Left lobe of liver (tissue), 2 donors: ENCODE measurements around the gene CCNT2. TPM values are rescaled to one million over a fixed set of nuclear protein-coding genes. Genes with fewer than 3 reads are reported as not detected.
A peak's percentile ranks its signal among the peaks of the same experiment; 100 is the strongest.
"Not testable (repeated sequence)": the region's sequence is repeated elsewhere in the genome, so short reads cannot be mapped to it uniquely, and the experiment has no call there.

ENCODE experiments used
- ATAC-seq: fragments of 200-7000 bp; cut with Tn5 transposase; one replicate; pipeline ENCODE4 v1.9.1; 2020; ENCODE audit warnings: mild to moderate bottlenecking, moderate library complexity
- DNase-seq: peaks from one replicate; pipeline ENCODE4 v3.0.0-alpha.2; 2020; ENCODE audit warnings: low spot score
- total RNA-seq: library from RNA; stranded (reverse); gene quantifications from one replicate; pipeline ENCODE4 v1.2.1, GENCODE V29; 2021
- donor health status: DM: no; HTN: no; CAD: no; lungs with moderate emphysema.
- donor health status: DM: no; HTN: yes; CAD: no.

CCNT2 gene
- total RNA-seq, 1 donor from 2014 or later, result 19.5 TPM

DNA sequence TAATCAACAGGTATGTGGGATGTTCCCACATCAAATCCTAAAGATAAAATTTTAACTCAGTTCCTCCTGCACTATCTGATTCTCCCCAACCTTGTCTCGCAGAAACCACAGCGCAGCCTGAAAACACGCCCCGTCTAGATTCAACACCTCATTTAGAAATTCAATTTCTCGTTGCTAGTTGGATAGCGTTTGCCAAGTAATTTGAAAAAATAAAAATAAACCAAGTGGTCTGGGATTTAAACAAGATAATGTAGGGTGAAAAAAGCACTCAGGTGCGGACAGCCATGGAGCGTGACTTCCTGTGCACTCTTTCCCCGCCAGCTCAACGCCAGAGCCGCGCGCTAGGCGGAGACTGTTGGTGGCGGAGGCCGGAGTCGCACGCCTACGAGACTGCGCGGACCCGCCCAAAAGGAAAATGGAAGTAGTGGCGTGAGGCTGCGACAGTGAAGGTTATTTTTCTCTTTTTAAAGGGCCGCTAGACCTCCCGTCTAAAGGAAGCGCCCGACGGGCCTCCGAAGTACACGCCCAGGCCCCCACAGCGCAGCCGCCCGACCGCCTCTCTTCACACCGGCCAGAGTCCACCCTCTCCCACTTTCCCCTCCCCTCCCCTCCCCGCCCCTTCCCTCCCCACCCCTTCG, 615 bp upstream of the CCNT2 start:
- ATAC-seq (peak; percentile 75), DNase-seq (no peak)

DNA sequence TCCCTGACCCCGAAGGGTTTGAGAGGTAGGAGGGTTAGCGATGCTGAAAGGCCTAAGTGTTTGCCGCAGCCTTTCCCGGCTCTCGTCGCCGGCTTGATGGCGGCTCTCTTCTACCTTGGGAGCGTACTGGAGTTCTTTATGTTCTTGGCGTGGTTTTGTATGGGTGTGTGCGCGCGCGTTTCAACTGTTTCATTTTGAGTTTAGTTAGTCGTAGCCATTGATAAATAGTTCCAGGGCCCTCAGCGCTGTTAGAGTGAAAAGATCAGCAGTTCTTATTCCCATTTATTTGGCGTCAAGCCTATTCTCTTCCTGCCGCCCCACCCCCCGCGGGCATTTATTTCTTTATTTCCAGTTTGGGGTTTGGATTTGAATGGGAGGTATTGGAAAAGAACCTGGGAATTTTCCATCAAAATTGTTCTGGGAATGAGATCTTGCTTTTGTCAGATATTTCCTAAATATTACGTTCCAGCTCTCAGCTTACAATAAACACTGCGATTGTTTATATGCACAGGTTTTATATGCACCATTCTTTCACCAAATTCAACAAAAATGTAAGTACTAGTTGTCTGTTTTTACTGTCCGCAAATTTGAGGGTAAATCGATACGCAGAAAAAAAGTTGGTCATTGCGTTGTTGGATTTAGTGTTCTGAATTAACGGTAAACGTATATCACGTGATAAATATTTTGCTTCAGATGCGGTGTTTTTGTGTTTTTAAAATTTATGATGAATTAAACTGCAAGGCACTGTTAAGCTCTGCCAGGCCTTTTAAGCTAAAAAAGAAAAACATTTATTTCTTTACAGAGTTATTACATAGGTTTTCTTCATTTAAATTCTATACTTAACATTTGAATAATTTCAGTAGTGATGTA, 954 bp downstream of the CCNT2 start:
- ATAC-seq, result peak; percentile 2
- peak; percentile 51 for DNase-seq

DNA sequence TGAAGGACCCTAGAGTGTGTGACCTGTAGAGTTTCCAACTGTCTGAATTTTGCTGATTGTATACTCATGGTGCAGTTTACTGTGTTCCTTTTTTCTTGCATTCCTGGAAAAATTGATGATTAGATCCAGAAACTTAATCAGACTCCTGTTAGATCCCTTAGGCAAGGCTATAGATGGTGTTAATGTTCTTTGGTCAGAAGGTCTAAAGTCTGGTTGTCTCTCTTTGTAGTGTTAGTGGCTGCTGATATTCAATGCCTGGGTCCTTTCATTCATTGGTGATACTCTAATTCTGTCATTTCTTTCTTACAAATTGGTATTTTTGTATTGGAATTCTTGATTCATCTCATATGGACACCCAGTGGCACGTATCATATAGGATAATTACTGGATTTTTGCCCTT, 6.3 kb downstream of the CCNT2 start:
- ATAC-seq (peak; percentile 82), DNase-seq (no peak)

DNA sequence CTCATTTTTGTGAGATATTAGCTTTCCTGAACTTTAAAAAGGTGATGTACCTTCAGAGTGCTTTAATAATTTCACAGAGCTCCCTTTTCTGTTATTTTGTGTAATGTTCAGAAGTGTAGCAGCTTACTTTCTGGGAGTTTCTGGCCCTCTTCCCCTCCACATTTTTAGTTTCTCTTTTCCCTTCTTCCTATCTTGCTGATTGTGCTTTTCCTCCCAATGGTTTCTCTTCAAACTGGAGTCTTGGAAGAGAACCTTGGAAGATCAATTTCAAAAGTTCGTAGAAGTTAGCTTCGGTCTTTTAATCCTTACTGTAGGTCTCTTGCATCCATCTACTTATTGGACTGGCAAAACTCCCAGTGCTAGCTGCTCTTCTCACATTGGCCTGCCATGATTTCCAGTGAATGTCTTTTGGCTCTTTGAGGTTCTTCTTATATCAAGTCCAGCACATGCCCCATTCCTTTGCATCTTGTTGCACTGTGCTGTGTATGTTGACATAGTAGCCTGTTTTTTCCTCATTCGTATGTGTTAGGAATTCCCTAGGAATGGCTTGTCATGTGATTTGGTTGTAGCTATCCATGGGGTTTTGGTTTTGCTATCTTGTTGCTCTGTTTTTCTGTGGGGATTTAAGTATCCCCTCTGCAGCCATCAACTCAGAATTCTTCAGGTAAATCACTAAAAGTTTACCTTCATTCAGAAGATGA, 7.8 kb downstream of the CCNT2 start:
- ATAC-seq (peak; percentile 23), DNase-seq (no peak)

DNA sequence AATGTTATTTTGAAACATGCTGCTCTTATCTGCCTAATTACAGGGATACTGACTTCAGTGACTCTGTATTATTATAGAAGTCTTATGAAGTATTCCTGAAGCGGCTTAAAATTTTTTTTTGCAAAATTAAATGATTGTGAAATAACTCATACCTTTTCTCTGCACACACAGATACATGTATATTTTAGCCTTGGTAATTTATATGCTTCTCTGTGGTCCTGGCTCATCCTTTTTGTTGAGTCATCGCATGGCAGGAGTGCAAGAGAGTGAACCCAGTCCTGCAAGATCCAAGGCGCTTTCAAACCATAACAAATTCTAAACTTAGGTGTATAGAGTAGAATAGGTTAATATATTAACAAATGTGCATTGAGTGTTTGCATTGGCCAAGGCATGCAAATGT, 8.6 kb downstream of the CCNT2 start:
- DNase-seq (no peak), ATAC-seq (peak; percentile 23)

DNA sequence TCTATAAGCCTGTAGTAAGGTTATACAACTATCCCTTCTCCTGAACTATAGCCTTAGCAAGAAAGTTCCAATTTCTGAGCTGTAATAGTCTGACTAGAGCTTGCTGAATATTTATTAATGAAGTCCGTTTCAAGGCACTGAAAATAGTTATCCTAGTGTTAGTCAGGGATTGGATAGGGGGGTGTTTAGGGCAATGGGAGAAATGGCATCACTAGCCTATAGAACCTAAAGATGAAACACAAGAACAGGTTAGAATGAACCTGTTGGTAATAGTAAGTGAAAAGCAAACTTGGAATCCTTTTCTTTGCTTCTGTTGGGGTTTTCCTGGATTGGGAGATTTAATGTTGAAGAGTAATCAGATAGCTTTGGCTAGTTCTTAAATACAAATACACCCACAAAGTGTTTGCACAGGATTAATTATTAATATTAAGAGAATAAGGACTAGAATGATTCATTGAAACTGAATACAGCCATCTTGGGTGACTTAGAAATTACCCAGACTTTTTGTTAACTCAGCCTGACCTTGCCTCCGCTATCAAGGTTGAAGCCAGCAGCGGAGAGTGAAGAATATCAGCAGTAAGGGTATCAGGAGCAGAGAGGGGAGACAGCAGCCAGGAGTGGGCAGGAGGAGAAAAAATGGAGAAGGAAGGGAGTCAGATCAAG, 14.4 kb downstream of the CCNT2 start:
- DNase-seq (no peak), ATAC-seq (peak; percentile 69)

DNA sequence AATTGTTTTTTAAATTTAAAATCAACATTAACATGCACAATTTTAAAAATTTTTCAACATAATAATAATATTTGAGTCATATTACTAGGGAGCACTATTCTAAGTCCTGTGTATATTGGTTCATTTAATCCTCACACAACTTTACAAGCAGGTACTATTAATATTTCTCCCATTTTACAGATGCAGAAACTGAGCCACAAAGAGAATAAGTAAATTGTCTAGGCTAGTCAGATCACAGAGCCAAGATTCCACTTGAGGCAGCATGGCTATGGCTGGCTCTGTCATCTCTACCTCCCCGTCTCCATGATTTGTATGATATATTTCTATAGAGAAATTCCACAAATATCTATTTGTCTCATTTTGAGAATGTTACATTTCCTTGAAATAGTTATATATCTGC, 15.1 kb downstream of the CCNT2 start:
- no peak for DNase-seq
- no peak for ATAC-seq

DNA sequence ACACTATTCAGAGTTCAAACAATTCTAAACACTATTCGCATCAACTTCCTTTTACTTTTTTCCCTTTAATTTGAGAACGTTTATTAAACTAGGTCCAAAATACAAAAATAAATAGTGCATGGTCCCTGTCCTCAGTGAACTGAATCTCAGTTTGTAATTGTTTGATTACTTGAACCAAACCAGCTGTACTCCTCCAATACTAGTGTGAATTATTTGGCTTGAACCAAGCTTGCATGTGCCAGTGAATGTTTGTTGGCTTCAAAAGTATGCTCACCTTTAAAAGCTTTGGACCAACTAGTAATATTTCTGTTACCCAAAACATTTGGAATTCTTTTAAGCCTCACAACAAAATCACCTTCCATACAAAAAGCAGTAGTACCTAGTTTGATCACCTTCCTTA, 15.5 kb downstream of the CCNT2 start:
- DNase-seq, result no peak
- ATAC-seq, result peak; percentile 79

DNA sequence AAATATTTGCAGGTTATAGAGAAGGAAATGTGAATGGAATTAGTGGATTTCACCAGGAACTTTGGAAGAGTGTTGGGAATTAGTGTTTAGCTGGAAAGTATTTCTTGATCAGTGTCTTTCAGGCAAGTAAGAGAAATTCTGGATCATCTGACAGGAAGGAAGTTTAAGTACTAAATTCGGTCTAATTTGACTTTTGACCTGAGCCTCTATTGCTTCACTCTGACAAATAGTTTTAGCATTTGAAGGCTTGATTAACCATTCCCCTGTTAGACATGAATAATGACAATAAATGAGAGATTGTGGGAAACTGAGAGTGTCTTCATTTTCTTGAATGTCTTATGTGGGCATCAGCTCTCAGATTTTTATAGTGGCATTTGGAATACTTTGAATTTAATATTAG, 16.0 kb downstream of the CCNT2 start:
- ATAC-seq (peak; percentile 56), DNase-seq (no peak)

DNA sequence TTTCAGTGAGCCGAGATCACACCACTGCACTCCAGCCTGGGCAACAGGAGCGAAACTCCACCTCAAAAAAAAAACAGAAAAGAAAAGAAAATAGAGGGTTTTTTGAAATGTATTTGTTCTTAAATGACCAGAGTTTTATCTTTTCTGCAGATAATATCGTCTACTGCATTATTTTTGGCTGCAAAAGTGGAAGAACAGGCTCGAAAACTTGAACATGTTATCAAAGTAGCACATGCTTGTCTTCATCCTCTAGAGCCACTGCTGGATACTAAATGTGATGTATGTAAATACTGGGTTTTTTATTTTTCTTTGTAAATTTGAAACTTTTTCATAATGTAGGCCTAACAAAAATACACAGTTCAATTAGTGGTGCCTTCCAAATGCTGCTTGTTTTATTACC, 18.1 kb downstream of the CCNT2 start:
- no peak for ATAC-seq
- DNase-seq, result no peak

DNA sequence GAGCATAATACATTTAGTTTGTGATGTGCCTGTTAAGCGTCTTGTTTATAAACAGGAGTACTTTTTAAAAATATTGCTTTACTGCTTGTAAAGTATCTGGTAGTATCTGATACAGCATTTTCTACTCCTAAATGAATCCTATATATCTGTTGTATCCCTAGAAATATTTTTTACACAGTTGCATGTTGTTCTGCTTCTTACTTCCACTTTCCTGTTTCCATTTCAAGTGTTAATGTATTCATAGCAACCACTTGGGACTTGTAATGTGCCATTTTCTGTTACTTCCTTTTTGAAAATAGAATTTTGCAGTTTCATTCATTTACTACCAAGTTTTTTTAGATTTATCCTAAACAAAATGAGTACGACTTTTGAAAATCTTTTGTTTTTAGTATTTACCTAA, 24.9 kb downstream of the CCNT2 start:
- DNase-seq (no peak), ATAC-seq (no peak)

DNA sequence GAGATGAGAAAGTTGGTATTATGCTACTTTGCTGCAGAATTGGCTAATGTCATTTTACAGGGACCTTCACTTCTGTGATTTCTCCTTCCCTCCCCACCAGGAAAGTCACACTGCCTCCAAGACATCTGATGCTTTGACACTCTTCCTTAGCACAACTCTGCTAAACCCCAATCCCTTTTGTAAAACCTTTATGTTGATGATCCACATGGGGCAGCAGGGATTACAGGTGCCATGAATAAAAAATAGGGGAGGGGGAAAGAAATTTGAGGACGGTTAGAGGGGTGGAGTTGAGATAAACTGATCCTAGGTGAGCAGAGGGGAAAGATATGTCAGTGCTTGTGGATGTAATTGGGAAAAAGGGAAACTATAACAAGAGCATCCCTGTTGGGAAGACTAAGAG, 26.4 kb downstream of the CCNT2 start:
- DNase-seq (no peak), ATAC-seq (no peak)

DNA sequence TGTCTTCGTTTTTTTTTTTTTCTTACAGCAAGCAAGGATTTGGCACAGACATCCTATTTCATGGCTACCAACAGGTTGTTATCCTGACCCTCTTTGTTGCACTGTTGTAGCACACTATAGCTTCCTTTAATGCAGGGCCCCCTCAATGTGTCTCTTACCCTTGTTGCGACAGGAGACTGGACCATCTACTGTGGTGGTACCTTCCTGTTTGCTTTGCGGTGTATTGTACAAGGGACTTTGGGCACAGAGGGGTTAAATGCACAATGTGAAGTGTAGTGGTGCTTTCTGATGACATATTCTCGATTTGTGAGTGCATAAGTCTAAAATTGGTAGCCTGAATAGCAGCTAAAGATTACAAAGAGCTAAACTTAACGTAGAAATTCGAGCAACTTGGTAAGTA, 27.5 kb downstream of the CCNT2 start:
- ATAC-seq, result no peak
- DNase-seq, result no peak

DNA sequence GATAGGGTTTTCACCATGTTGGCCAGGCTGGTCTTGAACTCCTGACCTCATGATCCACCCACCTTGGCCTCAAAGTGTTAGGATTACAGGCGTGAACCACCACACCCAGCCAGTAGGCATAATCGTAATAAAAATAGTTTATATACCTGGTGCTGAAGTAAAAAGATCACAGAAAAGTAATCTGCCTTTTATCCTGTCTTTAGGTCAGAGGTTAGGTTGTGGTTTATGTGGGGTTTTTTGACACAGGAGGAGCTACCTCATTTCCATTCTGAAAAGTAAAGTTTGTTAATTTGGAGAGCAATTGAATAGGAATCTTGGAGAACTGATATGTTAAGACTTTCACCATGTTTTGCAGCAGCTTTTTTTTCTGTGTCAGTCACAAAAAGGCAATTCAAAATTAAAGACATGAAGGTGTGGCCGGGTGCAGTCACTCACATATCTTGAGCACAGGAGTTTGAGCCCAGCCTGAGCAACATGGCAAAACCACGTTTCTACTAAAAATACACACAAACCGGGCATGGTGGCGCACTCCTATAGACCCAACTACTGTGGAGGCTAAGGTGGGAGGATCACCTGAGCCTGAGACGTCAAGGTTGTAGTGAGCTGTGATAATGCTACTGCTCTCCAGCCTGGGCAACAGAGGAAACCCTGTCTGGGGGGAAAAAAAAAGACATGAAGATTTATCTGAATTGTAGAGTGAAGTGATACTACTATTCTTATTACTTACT, 31.5 kb downstream of the CCNT2 start:
- ATAC-seq, result no peak
- no peak for DNase-seq

DNA sequence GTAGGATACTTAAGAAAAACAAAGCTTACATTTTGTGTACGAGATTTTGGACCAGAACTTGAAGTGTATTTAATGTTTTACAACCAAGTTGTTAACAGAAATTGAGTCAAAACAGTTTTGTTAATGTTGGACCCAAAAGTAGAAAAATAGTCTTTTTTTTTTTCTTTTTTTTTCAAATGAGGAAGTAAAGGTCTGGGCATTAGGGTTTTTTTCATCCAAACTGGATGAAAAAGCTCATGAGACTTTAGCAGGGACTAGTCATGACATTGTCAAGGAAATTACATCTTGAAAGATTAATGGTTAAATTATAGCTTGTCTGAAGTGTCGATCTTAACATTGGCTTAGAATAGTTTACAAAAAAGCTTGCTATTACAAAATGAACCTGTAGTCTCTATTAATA, 32.3 kb downstream of the CCNT2 start:
- ATAC-seq, result no peak
- no peak for DNase-seq

DNA sequence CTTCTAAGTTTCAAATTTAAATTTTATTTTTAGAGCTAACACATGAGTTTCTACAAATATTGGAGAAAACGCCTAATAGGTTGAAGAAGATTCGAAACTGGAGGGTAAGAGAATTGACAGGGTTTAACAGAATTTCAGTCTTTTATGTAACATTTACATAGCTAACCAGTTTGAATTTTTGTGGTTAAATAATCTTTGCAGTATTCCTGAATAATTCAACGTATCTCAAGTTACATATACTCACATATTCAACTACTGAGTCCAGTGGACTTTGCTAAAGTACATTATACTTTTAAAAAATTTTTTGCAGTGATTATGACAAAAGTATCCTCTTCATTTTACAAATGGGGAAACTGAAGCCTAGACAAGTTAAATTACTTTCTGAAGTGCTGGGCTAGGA, 34.0 kb downstream of the CCNT2 start:
- DNase-seq, result no peak
- no peak for ATAC-seq

DNA sequence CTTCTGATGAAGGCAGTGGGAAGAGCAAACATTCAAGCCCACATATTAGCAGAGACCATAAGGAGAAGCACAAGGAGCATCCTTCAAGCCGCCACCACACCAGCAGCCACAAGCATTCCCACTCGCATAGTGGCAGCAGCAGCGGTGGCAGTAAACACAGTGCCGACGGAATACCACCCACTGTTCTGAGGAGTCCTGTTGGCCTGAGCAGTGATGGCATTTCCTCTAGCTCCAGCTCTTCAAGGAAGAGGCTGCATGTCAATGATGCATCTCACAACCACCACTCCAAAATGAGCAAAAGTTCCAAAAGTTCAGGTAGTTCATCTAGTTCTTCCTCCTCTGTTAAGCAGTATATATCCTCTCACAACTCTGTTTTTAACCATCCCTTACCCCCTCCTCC, 35.4 kb downstream of the CCNT2 start:
- no peak for DNase-seq
- no peak for ATAC-seq

DNA sequence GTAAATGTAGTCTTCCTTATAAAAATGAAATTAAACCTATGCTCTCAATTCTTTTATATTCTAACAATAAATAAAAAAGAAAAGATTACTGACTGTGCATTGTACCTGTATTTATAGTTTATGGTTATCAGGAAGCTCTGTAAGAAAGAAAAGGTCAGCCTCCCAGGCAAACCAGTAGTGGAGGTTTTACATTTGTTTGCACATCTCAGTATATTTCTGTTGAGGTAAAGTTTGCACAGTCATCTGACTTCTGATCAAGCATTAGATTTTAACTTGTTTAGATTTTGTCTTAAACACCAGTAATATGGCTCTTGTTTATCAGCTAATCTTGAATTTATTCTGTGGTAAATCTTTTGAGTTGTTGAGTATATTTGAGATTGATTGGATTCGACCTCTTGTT, 37.1 kb downstream of the CCNT2 start:
- ATAC-seq (no peak), DNase-seq (no peak)

DNA sequence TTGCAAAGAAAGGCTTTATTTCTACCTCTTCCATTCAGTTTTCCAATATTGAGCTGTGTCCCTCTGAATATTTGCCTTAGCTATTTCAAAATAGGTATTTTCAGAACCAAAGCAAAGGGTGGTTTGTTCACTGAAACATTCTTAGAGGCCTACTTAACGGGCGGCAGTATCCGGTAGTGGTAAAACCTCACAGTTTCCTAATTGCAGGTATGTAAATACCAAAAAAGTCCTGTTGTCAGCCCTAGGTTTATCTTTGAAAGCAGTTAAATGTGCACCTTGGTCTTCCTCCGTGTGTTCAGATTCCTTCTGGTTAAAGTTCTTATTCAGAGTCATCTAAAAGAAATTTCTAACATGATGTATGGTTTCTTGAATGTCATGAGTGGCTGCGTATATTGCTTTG, 38.9 kb downstream of the CCNT2 start:
- DNase-seq (no peak), ATAC-seq (no peak)

DNA sequence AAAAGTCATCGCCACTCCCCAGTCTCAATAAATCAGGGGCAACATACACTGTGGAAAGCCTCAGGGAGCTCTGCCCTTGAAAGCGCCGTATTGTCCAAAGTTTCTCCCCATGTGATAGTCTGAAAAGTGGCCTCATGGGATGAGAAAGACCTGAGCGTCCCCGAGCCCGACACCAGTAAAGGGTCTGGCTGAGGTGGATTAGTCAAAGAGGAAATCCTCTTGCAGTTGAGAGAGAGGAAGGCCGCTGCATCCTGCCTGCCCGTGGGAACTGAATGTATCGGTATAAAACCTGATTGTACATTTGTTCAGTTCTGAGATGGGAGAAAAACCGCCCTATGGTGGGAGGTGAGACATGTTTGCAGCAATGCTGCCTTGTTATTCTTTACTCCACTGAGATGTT, 48.5 kb downstream of the CCNT2 start:
- not testable (repeated sequence) for ATAC-seq, DNase-seq
